Measurements from ENCODE around the gene MBNL2. TPM values are rescaled to one million over a fixed set of nuclear protein-coding genes. Genes with fewer than 3 reads are reported as not detected.

The MBNL2 gene
- total RNA-seq, 1 experiment from 2014 or later, result 17.8 TPM

GRCh38 chr13:97434397-97435201 lies 212.5 kb downstream of the MBNL2 start:
- TF ChIP-seq EZH2 (IDR thresholded peaks at IDR 0.05; ENCODE audit: low read length, unreplicated experiment) (no peak), CTCF (conservative IDR thresholded peaks at IDR 0.05; ENCODE audit: low read depth, low read length) (no peak), EZH2phosphoT487 (IDR thresholded peaks at IDR 0.05; ENCODE audit: borderline replicate concordance, low read length) (no peak)
- H3K9me2 ChIP-seq (replicated peaks; ENCODE audit: low read length), result no peaks in the 10 kb centered on the region
- H3K27me3 ChIP-seq (ENCODE audit: low read length), result no peaks in the 10 kb centered on the region
- H3K79me2 ChIP-seq (ENCODE audit: low read length), result peaks cover 33% of the 10 kb centered on the region
- ATAC-seq, result peak; percentile 2; the same call in 1 of the 2 replicates
- H3F3A ChIP-seq (ENCODE audit: low read length, unreplicated experiment), result no peaks in the 10 kb centered on the region
- ChIA-PET CTCF (no interaction called here), POLR2A (ENCODE audit: unreplicated experiment) (interaction anchor here (0.6 kb wide), 2 partner anchors 50 to 1766 kb away, joined by 4 to 6 read pairs; no protein-coding TSS in a partner anchor)
- peaks cover 9% of the 10 kb centered on the region for H3K4me1 ChIP-seq (ENCODE audit: insufficient read depth, low read length)
- peak; percentile 15 for DNase-seq
- H3K36me3 ChIP-seq (ENCODE audit: low read depth, low read length), result no peaks in the 10 kb centered on the region
- no peak overlapping the region for H3K27ac ChIP-seq (ENCODE audit: low read length)
- peak overlapping the region; percentile 75 for H3K9ac ChIP-seq (ENCODE audit: low read length)
- H4K20me1 ChIP-seq (ENCODE audit: low read length), result no peaks in the 10 kb centered on the region
- no peaks in the 10 kb centered on the region for H3K9me3 ChIP-seq (ENCODE audit: low read length)
- peak overlapping the region; percentile 93 for H3K4me2 ChIP-seq (ENCODE audit: low read length)
- H2AFZ ChIP-seq (ENCODE audit: low read length), result peak overlapping the region; percentile 75
- TSS peak; percentile 42 for BruUV-seq (replicated peaks)
- intact Hi-C loops (cut with micrococcal nuclease), result loop anchor here (5.0 to 10.0 kb wide), 3 partner anchors 212 to 1650 kb away; partner anchors contain the start of genes MBNL2 and UGGT2
- peak overlapping the region; percentile 93 for H3K4me3 ChIP-seq (ENCODE audit: low read length)

GRCh38 chr13:97435323-97435722 lies 213.2 kb downstream of the MBNL2 start:
- H3K27ac ChIP-seq (ENCODE audit: low read length), result no peak overlapping the region
- no TSS peak for BruUV-seq (replicated peaks)
- TF ChIP-seq EZH2phosphoT487 (IDR thresholded peaks at IDR 0.05; ENCODE audit: borderline replicate concordance, low read length), result no peak
- no peak for TF ChIP-seq EZH2 (IDR thresholded peaks at IDR 0.05; ENCODE audit: low read length, unreplicated experiment)
- no peak for TF ChIP-seq CTCF (conservative IDR thresholded peaks at IDR 0.05; ENCODE audit: low read depth, low read length)
- H2AFZ ChIP-seq (ENCODE audit: low read length), result peak overlapping the region; percentile 75; the same call in 1 of the 2 replicates
- intact Hi-C loops (cut with micrococcal nuclease), result loop anchor here (10.0 kb wide), 1 partner anchor 1649 kb away; no protein-coding TSS in a partner anchor
- ChIA-PET POLR2A (ENCODE audit: unreplicated experiment) (interaction anchor here (0.6 kb wide), 1 partner anchor 23 kb away, joined by 3 read pairs; no protein-coding TSS in a partner anchor), CTCF (no interaction called here)
- no peaks in the 10 kb centered on the region for H3F3A ChIP-seq (ENCODE audit: low read length, unreplicated experiment)
- no peaks in the 10 kb centered on the region for H4K20me1 ChIP-seq (ENCODE audit: low read length)
- H3K9me2 ChIP-seq (replicated peaks; ENCODE audit: low read length), result no peaks in the 10 kb centered on the region
- H3K36me3 ChIP-seq (ENCODE audit: low read depth, low read length), result no peaks in the 10 kb centered on the region
- no peaks in the 10 kb centered on the region for H3K9me3 ChIP-seq (ENCODE audit: low read length)
- no peak for ATAC-seq
- peaks cover 9% of the 10 kb centered on the region for H3K4me1 ChIP-seq (ENCODE audit: insufficient read depth, low read length)
- no peak for DNase-seq
- peaks cover 33% of the 10 kb centered on the region for H3K79me2 ChIP-seq (ENCODE audit: low read length)
- no peaks in the 10 kb centered on the region for H3K27me3 ChIP-seq (ENCODE audit: low read length)
- peak overlapping the region; percentile 93 for H3K4me3 ChIP-seq (ENCODE audit: low read length)
- H3K4me2 ChIP-seq (ENCODE audit: low read length), result peak overlapping the region; percentile 93
- H3K9ac ChIP-seq (ENCODE audit: low read length), result peak overlapping the region; percentile 75

Data from PC-3 (cell line).